ENCODE measurements around the gene COL21A1. TPM values are rescaled to one million over a fixed set of nuclear protein-coding genes. Genes with fewer than 3 reads are reported as not detected.

The COL21A1 gene
- total RNA-seq, 1 donor = 19.2 TPM

GRCh38 chr6:56148488-56149186 is 98.7 kb downstream of the COL21A1 start:
- Histone ChIP-seq H3K4me2 (ENCODE audit: insufficient read depth, low read length) (no peak overlapping the region), H3K4me1 (ENCODE audit: insufficient read depth, low read length) (peaks cover 30% of the 10 kb centered on the region), H3K27ac (ENCODE audit: low read depth, low read length) (no peak overlapping the region), H3K36me3 (ENCODE audit: insufficient read depth, low read length) (no peaks in the 10 kb centered on the region), H3K79me2 (ENCODE audit: insufficient read depth, low read length) (no peaks in the 10 kb centered on the region), H3K4me3 (ENCODE audit: insufficient read depth, low read length) (no peak overlapping the region), H3K9me3 (ENCODE audit: low read depth, low read length) (no peaks in the 10 kb centered on the region), H2AFZ (ENCODE audit: low read length) (no peak overlapping the region), H3K27me3 (ENCODE audit: insufficient read depth, low read length) (no peaks in the 10 kb centered on the region), H4K20me1 (ENCODE audit: insufficient read depth, low read length) (no peaks in the 10 kb centered on the region)
- peak; percentile 32 for DNase-seq (ENCODE audit: insufficient read length, low spot score, missing footprints)
- TF ChIP-seq CTCF (IDR thresholded peaks at IDR 0.05; ENCODE audit: extremely low read depth, low read depth, low read length) = no peak

- Histone ChIP-seq H3K4me3 (ENCODE audit: insufficient read depth, low read length) (no peak overlapping the region), H3K4me1 (ENCODE audit: insufficient read depth, low read length) (peaks cover 30% of the 10 kb centered on the region), H3K27ac (ENCODE audit: low read depth, low read length) (no peak overlapping the region), H3K36me3 (ENCODE audit: insufficient read depth, low read length) (no peaks in the 10 kb centered on the region), H3K27me3 (ENCODE audit: insufficient read depth, low read length) (no peaks in the 10 kb centered on the region), H3K9me3 (ENCODE audit: low read depth, low read length) (no peaks in the 10 kb centered on the region), H3K4me2 (ENCODE audit: insufficient read depth, low read length) (no peak overlapping the region), H3K79me2 (ENCODE audit: insufficient read depth, low read length) (no peaks in the 10 kb centered on the region), H4K20me1 (ENCODE audit: insufficient read depth, low read length) (no peaks in the 10 kb centered on the region), H2AFZ (ENCODE audit: low read length) (no peak overlapping the region)
- DNase-seq (ENCODE audit: insufficient read length, low spot score, missing footprints) = no peak
- TF ChIP-seq CTCF (IDR thresholded peaks at IDR 0.05; ENCODE audit: extremely low read depth, low read depth, low read length) = no peak
These were observed 99.6 kb downstream of the COL21A1 start for GRCh38 chr6:56147766-56148165.

- no peak for DNase-seq (ENCODE audit: insufficient read length, low spot score, missing footprints)
- Histone ChIP-seq H3K36me3 (ENCODE audit: insufficient read depth, low read length) (no peaks in the 10 kb centered on the region), H3K79me2 (ENCODE audit: insufficient read depth, low read length) (no peaks in the 10 kb centered on the region), H2AFZ (ENCODE audit: low read length) (no peak overlapping the region), H3K27ac (ENCODE audit: low read depth, low read length) (peak overlapping the region; percentile 85), H3K27me3 (ENCODE audit: insufficient read depth, low read length) (no peaks in the 10 kb centered on the region), H3K4me1 (ENCODE audit: insufficient read depth, low read length) (peaks cover 30% of the 10 kb centered on the region), H3K4me2 (ENCODE audit: insufficient read depth, low read length) (no peak overlapping the region), H3K9me3 (ENCODE audit: low read depth, low read length) (no peaks in the 10 kb centered on the region), H3K4me3 (ENCODE audit: insufficient read depth, low read length) (no peak overlapping the region), H4K20me1 (ENCODE audit: insufficient read depth, low read length) (no peaks in the 10 kb centered on the region)
- no peak for TF ChIP-seq CTCF (IDR thresholded peaks at IDR 0.05; ENCODE audit: extremely low read depth, low read depth, low read length)
These were observed 101.3 kb downstream of the COL21A1 start for GRCh38 chr6:56146086-56146485.

- no peak overlapping the region for H2AFZ ChIP-seq (ENCODE audit: low read length)
- no peaks in the 10 kb centered on the region for H3K36me3 ChIP-seq (ENCODE audit: insufficient read depth, low read length)
- no peaks in the 10 kb centered on the region for H3K9me3 ChIP-seq (ENCODE audit: low read depth, low read length)
- no peaks in the 10 kb centered on the region for H3K27me3 ChIP-seq (ENCODE audit: insufficient read depth, low read length)
- DNase-seq (ENCODE audit: insufficient read length, low spot score, missing footprints) = peak; percentile 72
- TF ChIP-seq CTCF (IDR thresholded peaks at IDR 0.05; ENCODE audit: extremely low read depth, low read depth, low read length) = no peak
- no peaks in the 10 kb centered on the region for H3K79me2 ChIP-seq (ENCODE audit: insufficient read depth, low read length)
- no peak overlapping the region for H3K4me3 ChIP-seq (ENCODE audit: insufficient read depth, low read length)
- peaks cover 30% of the 10 kb centered on the region for H3K4me1 ChIP-seq (ENCODE audit: insufficient read depth, low read length)
- H3K27ac ChIP-seq (ENCODE audit: low read depth, low read length) = peak overlapping the region; percentile 85
- peak overlapping the region; percentile 59 for H3K4me2 ChIP-seq (ENCODE audit: insufficient read depth, low read length)
- H4K20me1 ChIP-seq (ENCODE audit: insufficient read depth, low read length) = no peaks in the 10 kb centered on the region
These were observed 101.8 kb downstream of the COL21A1 start for GRCh38 chr6:56145616-56146015.

Data from osteoblast (primary cell).